ENCODE measurements around the gene KIRREL3.
A peak's percentile ranks its signal among the peaks of the same experiment; 100 is the strongest.

KIRREL3 gene

GRCh38 chr11:126544108-126545056 lies 456.2 kb downstream of the KIRREL3 start:
- TF ChIP-seq ZFX (IDR thresholded peaks at IDR 0.05): no peak
- TF ChIP-seq CTCF (conservative IDR thresholded peaks at IDR 0.05): no peak
- peak overlapping the region; percentile 58 for H3K27ac ChIP-seq

- no peak for TF ChIP-seq ZFX (IDR thresholded peaks at IDR 0.05)
- no peak for TF ChIP-seq CTCF (conservative IDR thresholded peaks at IDR 0.05)
- peak overlapping the region; percentile 58 for H3K27ac ChIP-seq
Measured at GRCh38 chr11:126543691-126544090, 456.9 kb downstream of the KIRREL3 start.

- TF ChIP-seq CTCF (conservative IDR thresholded peaks at IDR 0.05) (no peak), ZFX (IDR thresholded peaks at IDR 0.05) (no peak)
Measured at GRCh38 chr11:126542334-126543015, 458.1 kb downstream of the KIRREL3 start.

GRCh38 chr11:126538071-126538470 lies 462.5 kb downstream of the KIRREL3 start:
- no peak for TF ChIP-seq CTCF (conservative IDR thresholded peaks at IDR 0.05)
- no peak for TF ChIP-seq ZFX (IDR thresholded peaks at IDR 0.05)
- H3K27ac ChIP-seq: no peak overlapping the region

More at GRCh38 chr11:126542334-126543015, 458.1 kb downstream of the KIRREL3 start:
- H3K27ac ChIP-seq: no peak overlapping the region

GRCh38 chr11:126537492-126537891 lies 463.1 kb downstream of the KIRREL3 start:
- TF ChIP-seq CTCF (conservative IDR thresholded peaks at IDR 0.05) (no peak), ZFX (IDR thresholded peaks at IDR 0.05) (no peak)
- no peak overlapping the region for H3K27ac ChIP-seq

GRCh38 chr11:126534141-126534805 lies 466.3 kb downstream of the KIRREL3 start:
- TF ChIP-seq CTCF (conservative IDR thresholded peaks at IDR 0.05): no peak
- no peak for TF ChIP-seq ZFX (IDR thresholded peaks at IDR 0.05)
- no peak overlapping the region for H3K27ac ChIP-seq
